ENCODE measurements around the gene DGKZ. TPM values are rescaled to one million over a fixed set of nuclear protein-coding genes. Genes with fewer than 3 reads are reported as not detected.
"Not testable (repeated sequence)": the region's sequence is repeated elsewhere in the genome, so short reads cannot be mapped to it uniquely, and the experiment has no call there.

Gene DGKZ
- total and polyA plus RNA-seq, 2 donors (not counting 3 experiments of a cell fraction or from before 2014, with no cell fraction given) = 88.8 to 127 TPM

DNA sequence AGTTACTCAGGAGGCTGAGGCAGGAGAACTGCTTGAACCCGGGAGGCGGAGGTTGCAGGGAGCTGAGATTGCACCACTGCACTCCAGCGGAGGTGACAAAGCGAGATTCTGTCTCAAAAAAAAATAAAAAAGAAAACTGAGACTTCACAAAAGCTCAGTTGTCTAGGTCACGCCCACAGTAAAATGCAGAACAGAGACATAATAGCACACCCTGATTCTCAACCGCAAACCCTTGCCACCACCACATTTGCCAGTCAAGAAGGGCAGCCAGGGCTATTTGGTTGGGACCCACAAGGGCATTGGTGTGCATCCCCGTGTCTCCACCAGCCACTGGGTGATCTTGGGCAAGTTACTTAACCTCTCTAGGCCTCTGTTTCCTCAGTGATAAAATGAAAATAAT, 44.4 kb upstream of the DGKZ start:
- dilution Hi-C loops (cut with MboI; ENCODE audit: extremely low pct_ligation_motif_present, low sequenced_read_pairs) = no loop called here
- Histone ChIP-seq H3K4me3 (replicated peaks in 1 of 3; ENCODE audit: insufficient read depth in 1 of 3, low read depth in 1 of 3, low read length in 3 of 3) (no peak overlapping the region), H2AFZ (ENCODE audit: low read depth, low read length) (no peak overlapping the region), H3K9ac (replicated peaks; ENCODE audit: extremely low read depth, insufficient read depth, low read length) (no peak overlapping the region), H3K79me2 (ENCODE audit: control insufficient read depth, insufficient read depth, low read length) (no peaks in the 10 kb centered on the region), H4K20me1 (replicated peaks; ENCODE audit: control insufficient read depth, extremely low read depth, insufficient read depth, low read length) (no peaks in the 10 kb centered on the region), H3K27ac (ENCODE audit: insufficient read depth, low read depth, low read length) (no peak overlapping the region), H3K4me1 (ENCODE audit: control insufficient read depth, extremely low read depth, insufficient read depth, low read length) (no peaks in the 10 kb centered on the region), H3K9me1 (replicated peaks; ENCODE audit: control insufficient read depth, extremely low read depth, insufficient read depth, low read length) (no peaks in the 10 kb centered on the region), H3K4me2 (ENCODE audit: insufficient read depth, low read length) (no peak overlapping the region), H3K27me3 (ENCODE audit: control insufficient read depth in 2 of 2, insufficient read depth in 2 of 2, low read length in 2 of 2) (no peaks in the 10 kb centered on the region), H3K36me3 (ENCODE audit: control insufficient read depth in 2 of 2, extremely low read depth in 1 of 2, insufficient read depth in 2 of 2, low read length in 2 of 2) (no peaks in the 10 kb centered on the region), H3K9me3 (replicated peaks; ENCODE audit: control insufficient read depth, insufficient read depth, low read length) (no peaks in the 10 kb centered on the region)
- DNase-seq (ENCODE audit: low read depth, low spot score) = no peak
- no peak for FAIRE-seq
- intact Hi-C loops (cut with micrococcal nuclease) = no loop called here
- BruUV-seq (replicated peaks) = no TSS peak
- POLR2A ChIA-PET = no interaction called here
- CTCF ChIA-PET = interaction anchor here (10.9 kb wide), 1 partner anchor 62 kb away, joined by 367 read pairs; no protein-coding TSS in a partner anchor
- TF ChIP-seq FOS (IDR thresholded peaks at IDR 0.05; ENCODE audit: borderline replicate concordance, insufficient read depth, low read length) (no peak), MYC (IDR thresholded peaks at IDR 0.05; ENCODE audit: low read depth, low read length) (no peak), POLR2AphosphoS5 (IDR thresholded peaks at IDR 0.05; ENCODE audit: insufficient read depth, low read depth, low read length) (no peak), EZH2 (IDR thresholded peaks at IDR 0.05; ENCODE audit: borderline replicate concordance, low read depth, low read length, severe bottlenecking) (no peak), GATA2 (IDR thresholded peaks at IDR 0.05; ENCODE audit: insufficient read depth, insufficient read length, low read depth, low read length) (no peak), POLR2A (IDR thresholded peaks at IDR 0.05; ENCODE audit: low read depth, low read length) (no peak), JUN (IDR thresholded peaks at IDR 0.05; ENCODE audit: borderline replicate concordance, insufficient read depth, insufficient read length, low read depth) (no peak)
- TF ChIP-seq, protein P1, sequence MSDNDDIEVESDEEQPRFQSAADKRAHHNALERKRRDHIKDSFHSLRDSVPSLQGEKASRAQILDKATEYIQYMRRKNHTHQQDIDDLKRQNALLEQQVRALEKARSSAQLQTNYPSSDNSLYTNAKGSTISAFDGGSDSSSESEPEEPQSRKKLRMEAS (IDR thresholded peaks at IDR 0.05; ENCODE audit: insufficient read depth, insufficient read length) = no peak
- TF ChIP-seq, protein P2, sequence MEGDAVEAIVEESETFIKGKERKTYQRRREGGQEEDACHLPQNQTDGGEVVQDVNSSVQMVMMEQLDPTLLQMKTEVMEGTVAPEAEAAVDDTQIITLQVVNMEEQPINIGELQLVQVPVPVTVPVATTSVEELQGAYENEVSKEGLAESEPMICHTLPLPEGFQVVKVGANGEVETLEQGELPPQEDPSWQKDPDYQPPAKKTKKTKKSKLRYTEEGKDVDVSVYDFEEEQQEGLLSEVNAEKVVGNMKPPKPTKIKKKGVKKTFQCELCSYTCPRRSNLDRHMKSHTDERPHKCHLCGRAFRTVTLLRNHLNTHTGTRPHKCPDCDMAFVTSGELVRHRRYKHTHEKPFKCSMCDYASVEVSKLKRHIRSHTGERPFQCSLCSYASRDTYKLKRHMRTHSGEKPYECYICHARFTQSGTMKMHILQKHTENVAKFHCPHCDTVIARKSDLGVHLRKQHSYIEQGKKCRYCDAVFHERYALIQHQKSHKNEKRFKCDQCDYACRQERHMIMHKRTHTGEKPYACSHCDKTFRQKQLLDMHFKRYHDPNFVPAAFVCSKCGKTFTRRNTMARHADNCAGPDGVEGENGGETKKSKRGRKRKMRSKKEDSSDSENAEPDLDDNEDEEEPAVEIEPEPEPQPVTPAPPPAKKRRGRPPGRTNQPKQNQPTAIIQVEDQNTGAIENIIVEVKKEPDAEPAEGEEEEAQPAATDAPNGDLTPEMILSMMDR (IDR thresholded peaks at IDR 0.05; ENCODE audit: extremely low read depth in 1 of 2, insufficient read depth in 1 of 2, low read depth in 1 of 2, low read length in 2 of 2) = no peak

DNA sequence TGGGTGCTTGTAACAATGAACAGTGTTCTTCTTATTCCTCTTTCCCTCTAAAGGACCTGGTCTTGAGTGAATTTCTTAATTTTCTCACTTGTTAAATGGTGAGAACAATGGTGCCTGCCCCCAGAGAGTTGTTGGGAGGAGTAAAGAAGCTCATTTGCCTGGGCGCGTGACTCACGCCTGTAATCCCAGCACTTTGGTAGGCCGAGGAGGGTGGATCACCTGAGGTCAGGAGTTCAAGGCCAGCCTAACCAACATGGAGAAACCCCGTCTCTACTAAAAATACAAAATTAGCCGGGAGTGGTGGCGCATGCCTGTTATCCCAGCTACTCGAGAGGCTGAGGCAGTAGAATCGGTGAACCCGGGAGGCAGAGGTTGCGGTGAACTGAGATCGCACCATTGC, 43.2 kb upstream of the DGKZ start:
- not testable (repeated sequence) for FAIRE-seq

More for the DNA sequence above, 43.2 kb upstream of the DGKZ start:
- ChIA-PET CTCF (interaction anchor here (0.6 to 10.9 kb wide), 7 partner anchors 8 to 63 kb away, joined by 3 to 367 read pairs (median 3); no protein-coding TSS in a partner anchor), POLR2A (interaction anchor here (0.7 kb wide), 1 partner anchor 34 kb away, joined by 8 read pairs; no protein-coding TSS in a partner anchor)
- intact Hi-C loops (cut with micrococcal nuclease); dilution Hi-C loops (cut with MboI; ENCODE audit: extremely low pct_ligation_motif_present, low sequenced_read_pairs); BruUV-seq (replicated peaks); H4K20me1 ChIP-seq (replicated peaks; ENCODE audit: control insufficient read depth, extremely low read depth, insufficient read depth, low read length); H3K9me3 ChIP-seq (replicated peaks; ENCODE audit: control insufficient read depth, insufficient read depth, low read length); H2AFZ ChIP-seq (ENCODE audit: low read depth, low read length); H3K36me3 ChIP-seq (ENCODE audit: control insufficient read depth in 2 of 2, extremely low read depth in 1 of 2, insufficient read depth in 2 of 2, low read length in 2 of 2); DNase-seq (ENCODE audit: low read depth, low spot score); H3K27me3 ChIP-seq (ENCODE audit: control insufficient read depth in 2 of 2, insufficient read depth in 2 of 2, low read length in 2 of 2); H3K9ac ChIP-seq (replicated peaks; ENCODE audit: extremely low read depth, insufficient read depth, low read length); H3K9me1 ChIP-seq (replicated peaks; ENCODE audit: control insufficient read depth, extremely low read depth, insufficient read depth, low read length); H3K27ac ChIP-seq (ENCODE audit: insufficient read depth, low read depth, low read length); H3K4me1 ChIP-seq (ENCODE audit: control insufficient read depth, extremely low read depth, insufficient read depth, low read length); H3K79me2 ChIP-seq (ENCODE audit: control insufficient read depth, insufficient read depth, low read length); H3K4me2 ChIP-seq (ENCODE audit: insufficient read depth, low read length); H3K4me3 ChIP-seq (replicated peaks in 1 of 3; ENCODE audit: insufficient read depth in 1 of 3, low read depth in 1 of 3, low read length in 3 of 3): not testable (repeated sequence)
